H1 (cell line): Measurements from ENCODE around the gene NFYA.

Source experiments
- CEBPB ChIP-seq: IDR thresholded peaks from 2 replicates; pipeline ENCODE4 v1.6.1; 2012; ENCODE audit warnings: low read depth, low read length
- CHD1 ChIP-seq: IDR thresholded peaks from 2 replicates; pipeline ENCODE4 v1.6.1; 2012; ENCODE audit warnings: low read depth, low read length, improper control_type of control experiment
- EZH2 ChIP-seq: fragments of 200-600 bp; sonication (generic); IDR thresholded peaks from 2 replicates; pipeline ENCODE4 v1.7.1; 2012; ENCODE audit warnings: low read depth, mild to moderate bottlenecking, moderate library complexity, low read length, inconsistent platforms; ENCODE audit not compliant: severe bottlenecking
- GTF2F1 ChIP-seq: IDR thresholded peaks from 2 replicates; pipeline ENCODE4 v1.6.1; 2012; ENCODE audit warnings: low read depth, low read length, improper control_type of control experiment, borderline replicate concordance
- JUND ChIP-seq: IDR thresholded peaks from 2 replicates; pipeline ENCODE4 v1.6.1; 2011; ENCODE audit warnings: mild to moderate bottlenecking, improper control_type of control experiment, low read length
- NRF1 ChIP-seq: IDR thresholded peaks from 2 replicates; pipeline ENCODE4 v1.6.1; 2011; ENCODE audit warnings: mild to moderate bottlenecking, low read depth, low read length, improper control_type of control experiment
- PHF8 ChIP-seq: fragments of 200-600 bp; sonication (generic); conservative IDR thresholded peaks from 2 replicates; pipeline ENCODE4 v1.7.1; 2012; ENCODE audit warnings: low read depth, mild to moderate bottlenecking, inconsistent platforms, low read length, moderate library complexity
- POLR2A ChIP-seq, 2 experiments: IDR thresholded peaks; 1 replicate in 1 of 2; 2 replicates in 1 of 2; pipeline ENCODE4 v1.6.1; 2011; ENCODE audit warnings: low read depth in 2 of 2, low read length in 2 of 2, mild to moderate bottlenecking in 2 of 2; ENCODE audit errors: control extremely low read depth in 1 of 2
- POLR2AphosphoS5 ChIP-seq: IDR thresholded peaks from 2 replicates; pipeline ENCODE4 v1.6.1; 2011; ENCODE audit warnings: low read depth, low read length
- RXRA ChIP-seq: IDR thresholded peaks from 2 replicates; pipeline ENCODE4 v1.6.1; 2011; ENCODE audit warnings: low read depth, mild to moderate bottlenecking, low read length, moderate library complexity; ENCODE audit not compliant: insufficient read depth
- SRF ChIP-seq: IDR thresholded peaks from 2 replicates; pipeline ENCODE4 v1.6.1; 2011; ENCODE audit warnings: mild to moderate bottlenecking, low read depth, low read length, moderate library complexity
- TEAD4 ChIP-seq: IDR thresholded peaks from 2 replicates; pipeline ENCODE4 v1.6.1; 2012; ENCODE audit warnings: low read depth, low read length, inconsistent platforms, mixed read lengths
- TF ChIP-seq, protein P1 (sequence below), 3 experiments: IDR thresholded peaks; 1 replicate in 2 of 3; 2 replicates in 1 of 3; pipeline versions ENCODE4 v1.5.1 to v1.6.1; 2011; ENCODE audit warnings: low read length in 3 of 3, mild to moderate bottlenecking in 3 of 3, inconsistent platforms in 2 of 3, low read depth in 1 of 3, moderate library complexity in 1 of 3; ENCODE audit not compliant: insufficient read depth in 1 of 3; ENCODE audit errors: control extremely low read depth in 1 of 3

DNA sequence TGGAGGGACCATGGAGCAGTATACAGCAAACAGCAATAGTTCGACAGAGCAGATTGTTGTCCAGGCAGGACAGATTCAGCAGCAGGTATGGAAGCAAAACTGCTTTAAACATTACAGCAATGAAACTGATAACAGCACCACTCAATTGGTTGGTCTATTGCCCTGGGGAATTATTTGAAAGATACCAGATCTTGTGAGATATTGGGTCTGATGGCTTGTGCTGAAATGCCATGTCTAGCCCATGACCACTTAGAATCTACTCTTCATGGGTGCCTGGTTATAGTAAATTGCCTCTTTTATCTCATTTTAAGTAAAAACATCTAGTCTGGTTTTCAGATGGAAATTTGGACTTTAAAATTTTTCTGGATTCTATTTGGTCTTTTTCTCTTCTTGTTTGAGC lies 6.3 kb downstream of the NFYA start:
- TF ChIP-seq NRF1 (no peak), CHD1 (no peak), CEBPB (no peak), PHF8 (no peak), GTF2F1 (no peak), JUND (no peak), RXRA (no peak), SRF (no peak), POLR2AphosphoS5 (no peak), EZH2 (no peak), POLR2A (IDR thresholded peaks at IDR 0.05; ENCODE audit: control extremely low read depth in 1 of 2, low read depth in 2 of 2, low read length in 2 of 2) (no peak), TEAD4 (no peak)
- TF ChIP-seq, protein P1, sequence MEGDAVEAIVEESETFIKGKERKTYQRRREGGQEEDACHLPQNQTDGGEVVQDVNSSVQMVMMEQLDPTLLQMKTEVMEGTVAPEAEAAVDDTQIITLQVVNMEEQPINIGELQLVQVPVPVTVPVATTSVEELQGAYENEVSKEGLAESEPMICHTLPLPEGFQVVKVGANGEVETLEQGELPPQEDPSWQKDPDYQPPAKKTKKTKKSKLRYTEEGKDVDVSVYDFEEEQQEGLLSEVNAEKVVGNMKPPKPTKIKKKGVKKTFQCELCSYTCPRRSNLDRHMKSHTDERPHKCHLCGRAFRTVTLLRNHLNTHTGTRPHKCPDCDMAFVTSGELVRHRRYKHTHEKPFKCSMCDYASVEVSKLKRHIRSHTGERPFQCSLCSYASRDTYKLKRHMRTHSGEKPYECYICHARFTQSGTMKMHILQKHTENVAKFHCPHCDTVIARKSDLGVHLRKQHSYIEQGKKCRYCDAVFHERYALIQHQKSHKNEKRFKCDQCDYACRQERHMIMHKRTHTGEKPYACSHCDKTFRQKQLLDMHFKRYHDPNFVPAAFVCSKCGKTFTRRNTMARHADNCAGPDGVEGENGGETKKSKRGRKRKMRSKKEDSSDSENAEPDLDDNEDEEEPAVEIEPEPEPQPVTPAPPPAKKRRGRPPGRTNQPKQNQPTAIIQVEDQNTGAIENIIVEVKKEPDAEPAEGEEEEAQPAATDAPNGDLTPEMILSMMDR (IDR thresholded peaks at IDR 0.05; ENCODE audit: control extremely low read depth in 1 of 3, insufficient read depth in 1 of 3, low read depth in 1 of 3, low read length in 3 of 3): no peak
